ENCODE measurements around the gene SMURF2. TPM values are rescaled to one million over a fixed set of nuclear protein-coding genes. Genes with fewer than 3 reads are reported as not detected.

SMURF2 gene
- 67.0 and 76.9 TPM in 2 replicates for total RNA-seq

GRCh38 chr17:64661976-64662773 lies at the start of gene SMURF2:
Gene SMURF2 (minus strand): TSS chr17:64662307. CDS start chr17:64661880, 427 bp downstream.

GRCh38 chr17:64506576-64507412 lies 155.3 kb downstream of the SMURF2 start, which contains the start of gene CEP95:
Gene CEP95 (plus strand): TSS chr17:64506977. CDS start chr17:64507098, 121 bp downstream.

DNA sequence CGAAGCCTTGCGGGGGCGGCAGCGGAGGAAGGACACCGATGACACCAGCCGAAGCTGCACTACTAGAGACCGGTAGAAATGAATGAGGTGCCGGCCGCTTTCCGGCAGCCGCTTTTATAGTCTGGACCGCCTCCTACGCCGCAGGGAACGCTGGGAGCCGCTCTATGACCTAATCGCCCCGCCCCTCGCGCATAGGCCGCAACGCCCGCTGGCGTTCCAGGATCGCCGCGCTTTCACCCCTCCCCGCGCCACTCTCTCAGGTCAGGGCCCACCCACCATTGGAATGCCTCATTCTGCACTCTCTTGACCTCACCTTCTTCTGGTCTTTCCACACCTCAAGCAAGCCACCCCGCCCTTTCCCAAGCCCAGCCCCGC lies 155.9 kb downstream of the SMURF2 start, which contains the start of gene DDX5:
Gene DDX5 (minus strand): TSS at position 89 of the 375 bp plus-strand sequence. CDS start 170 bp downstream, outside the sequence.

GRCh38 chr17:64496786-64497564 lies 165.1 kb downstream of the SMURF2 start, which contains the start of gene POLG2:
Gene POLG2 (minus strand): TSS chr17:64497054. CDS start chr17:64496968, 86 bp downstream.

Other genes starting within 250 kb of the SMURF2 start
- gene MILR1, start 213.2 kb downstream of the SMURF2 start, total RNA-seq: 0.14 and 0.68 TPM in 2 replicates
- gene POLG2, start 165.3 kb downstream of the SMURF2 start, total RNA-seq: 10.1 and 12.3 TPM in 2 replicates
- gene DDX5, start 156.0 kb downstream of the SMURF2 start, total RNA-seq: 321 and 704 TPM in 2 replicates
- 31.8 and 35.2 TPM in 2 replicates for gene CEP95, start 155.3 kb downstream of the SMURF2 start, total RNA-seq